Measurements from ENCODE around the gene RASEF. TPM values are rescaled to one million over a fixed set of nuclear protein-coding genes. Genes with fewer than 3 reads are reported as not detected.
"Not testable (repeated sequence)": the region's sequence is repeated elsewhere in the genome, so short reads cannot be mapped to it uniquely, and the experiment has no call there.

The RASEF gene
- total RNA-seq, 2 donors from 2014 or later: 6.6 TPM; not detected in 1

GRCh38 chr9:83106263-83106662 lies 43.3 kb upstream of the RASEF start:
- ATAC-seq (ENCODE audit: insufficient number of reproducible peaks, low FRiP score, low read depth) (no peak), DNase-seq (ENCODE audit: low spot score) (no peak)
- Histone ChIP-seq H3K36me3 (no peaks in the 10 kb centered on the region), H3K9me3 (no peaks in the 10 kb centered on the region), H3K27ac (no peak overlapping the region), H3K27me3 (replicated peaks; ENCODE audit: insufficient read depth) (no peaks in the 10 kb centered on the region), H3K4me1 (ENCODE audit: control insufficient read depth in 1 of 2, low read depth in 2 of 2) (no peaks in the 10 kb centered on the region), H3K4me3 (no peak overlapping the region)
- no peak for TF ChIP-seq CTCF (IDR thresholded peaks at IDR 0.05)

GRCh38 chr9:83097633-83098032 lies 34.7 kb upstream of the RASEF start:
- no peak for DNase-seq (ENCODE audit: low spot score)
- Histone ChIP-seq H3K27ac (no peak overlapping the region), H3K27me3 (replicated peaks; ENCODE audit: insufficient read depth) (no peaks in the 10 kb centered on the region), H3K4me1 (ENCODE audit: control insufficient read depth in 1 of 2, low read depth in 2 of 2) (no peaks in the 10 kb centered on the region), H3K9me3 (no peaks in the 10 kb centered on the region), H3K36me3 (no peaks in the 10 kb centered on the region), H3K4me3 (no peak overlapping the region)
- ATAC-seq (ENCODE audit: insufficient number of reproducible peaks, low FRiP score, low read depth): no peak
- TF ChIP-seq CTCF (IDR thresholded peaks at IDR 0.05): no peak

GRCh38 chr9:83093311-83093710 lies 30.4 kb upstream of the RASEF start:
- not testable (repeated sequence) for H3K36me3 ChIP-seq; ATAC-seq (ENCODE audit: insufficient number of reproducible peaks, low FRiP score, low read depth); DNase-seq (ENCODE audit: low spot score); H3K4me3 ChIP-seq; H3K27me3 ChIP-seq (replicated peaks; ENCODE audit: insufficient read depth); H3K9me3 ChIP-seq; H3K27ac ChIP-seq; H3K4me1 ChIP-seq (ENCODE audit: control insufficient read depth in 1 of 2, low read depth in 2 of 2)

GRCh38 chr9:83081846-83082245 lies 18.9 kb upstream of the RASEF start:
- DNase-seq (ENCODE audit: low spot score): no peak

GRCh38 chr9:83081010-83081409 lies 18.1 kb upstream of the RASEF start:
- no peak for ATAC-seq (ENCODE audit: insufficient number of reproducible peaks, low FRiP score, low read depth)

More at GRCh38 chr9:83081846-83082245, 18.9 kb upstream of the RASEF start:
- no peaks in the 10 kb centered on the region for H3K4me1 ChIP-seq (ENCODE audit: control insufficient read depth in 1 of 2, low read depth in 2 of 2)
- no peaks in the 10 kb centered on the region for H3K27me3 ChIP-seq (replicated peaks; ENCODE audit: insufficient read depth)
- H3K4me3 ChIP-seq: no peak overlapping the region
- no peak for TF ChIP-seq CTCF (IDR thresholded peaks at IDR 0.05)
- no peaks in the 10 kb centered on the region for H3K9me3 ChIP-seq
- ATAC-seq (ENCODE audit: insufficient number of reproducible peaks, low FRiP score, low read depth): no peak
- H3K27ac ChIP-seq: no peak overlapping the region
- no peaks in the 10 kb centered on the region for H3K36me3 ChIP-seq

GRCh38 chr9:83075932-83076331 lies 13.0 kb upstream of the RASEF start:
- H3K27me3 ChIP-seq (replicated peaks; ENCODE audit: insufficient read depth); H3K27ac ChIP-seq; H3K4me1 ChIP-seq (ENCODE audit: control insufficient read depth in 1 of 2, low read depth in 2 of 2); ATAC-seq (ENCODE audit: insufficient number of reproducible peaks, low FRiP score, low read depth); DNase-seq (ENCODE audit: low spot score); H3K9me3 ChIP-seq; H3K36me3 ChIP-seq; H3K4me3 ChIP-seq: not testable (repeated sequence)

More at GRCh38 chr9:83081010-83081409, 18.1 kb upstream of the RASEF start:
- Histone ChIP-seq H3K27me3 (replicated peaks; ENCODE audit: insufficient read depth) (no peaks in the 10 kb centered on the region), H3K4me1 (ENCODE audit: control insufficient read depth in 1 of 2, low read depth in 2 of 2) (no peaks in the 10 kb centered on the region), H3K27ac (no peak overlapping the region), H3K9me3 (no peaks in the 10 kb centered on the region), H3K36me3 (no peaks in the 10 kb centered on the region), H3K4me3 (no peak overlapping the region)
- no peak for TF ChIP-seq CTCF (IDR thresholded peaks at IDR 0.05)
- no peak for DNase-seq (ENCODE audit: low spot score)

- DNase-seq (ENCODE audit: low spot score); H3K9me3 ChIP-seq; H3K36me3 ChIP-seq; H3K4me1 ChIP-seq (ENCODE audit: control insufficient read depth in 1 of 2, low read depth in 2 of 2); H3K4me3 ChIP-seq; H3K27ac ChIP-seq; ATAC-seq (ENCODE audit: insufficient number of reproducible peaks, low FRiP score, low read depth); H3K27me3 ChIP-seq (replicated peaks; ENCODE audit: insufficient read depth): not testable (repeated sequence)
Measured at GRCh38 chr9:83072498-83072897, 9.6 kb upstream of the RASEF start.
